NT2/D1 (cell line): Measurements from ENCODE around the gene RSPO3.
"Not testable (repeated sequence)": the region's sequence is repeated elsewhere in the genome, so short reads cannot be mapped to it uniquely, and the experiment has no call there.

ENCODE experiments used
- YY1 ChIP-seq: IDR thresholded peaks from 2 replicates; pipeline ENCODE4 v1.6.1; 2011; ENCODE audit not compliant: insufficient read length, insufficient read depth
- ZNF274 ChIP-seq: IDR thresholded peaks from 2 replicates; pipeline ENCODE4 v1.6.1; 2011; ENCODE audit warnings: mild to moderate bottlenecking, low read depth, low read length

DNA sequence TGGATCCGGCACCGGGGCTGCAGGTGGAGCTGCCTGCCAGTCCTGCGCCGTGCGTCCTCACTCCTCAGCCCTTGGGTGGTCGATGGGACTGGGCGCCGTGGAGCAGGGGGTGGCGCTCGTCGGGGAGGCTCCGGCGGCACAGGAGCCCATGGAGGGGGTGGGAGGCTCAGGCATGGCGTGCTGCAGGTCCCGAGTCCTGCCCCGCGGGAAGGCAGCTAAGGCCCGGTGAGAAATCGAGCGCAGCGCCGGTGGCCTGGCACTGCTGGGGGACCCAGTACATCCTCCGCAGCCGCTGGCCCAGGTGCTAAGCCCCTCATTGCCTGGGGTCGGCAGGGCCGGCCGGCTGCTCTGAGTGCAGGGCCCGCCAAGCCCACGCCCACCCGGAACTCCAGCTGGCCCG, 96.1 kb downstream of the RSPO3 start:
- not testable (repeated sequence) for TF ChIP-seq YY1, ZNF274
